Measurements from ENCODE around the gene GNB2.
"Not testable (repeated sequence)": the region's sequence is repeated elsewhere in the genome, so short reads cannot be mapped to it uniquely, and the experiment has no call there.

GNB2 gene

GRCh38 chr7:100723732-100724275 lies 50.3 kb downstream of the GNB2 start:
- H3K79me2 ChIP-seq (ENCODE audit: insufficient read depth, low read length): no peaks in the 10 kb centered on the region
- H3K4me2 ChIP-seq (ENCODE audit: low read length): no peak overlapping the region
- no peak overlapping the region for H2AFZ ChIP-seq (ENCODE audit: low read length)
- H3K27ac ChIP-seq (ENCODE audit: low read depth, low read length, poor library complexity, severe bottlenecking): no peak overlapping the region
- H4K20me1 ChIP-seq (ENCODE audit: insufficient read depth, low read length): no peaks in the 10 kb centered on the region
- TF ChIP-seq CTCF (IDR thresholded peaks at IDR 0.05; ENCODE audit: low read length) (no peak), EZH2 (IDR thresholded peaks at IDR 0.05; ENCODE audit: borderline replicate concordance, low read length) (no peak)
- H3K4me1 ChIP-seq (ENCODE audit: insufficient read depth, low read length, severe bottlenecking): no peaks in the 10 kb centered on the region
- H3K9ac ChIP-seq (ENCODE audit: low read length): no peak overlapping the region
- peaks cover 20% of the 10 kb centered on the region for H3K27me3 ChIP-seq (ENCODE audit: insufficient read depth, low read length)
- H3K9me3 ChIP-seq (ENCODE audit: low read length): no peaks in the 10 kb centered on the region
- no peaks in the 10 kb centered on the region for H3K9me2 ChIP-seq (ENCODE audit: low read depth, low read length)
- H3F3A ChIP-seq (ENCODE audit: insufficient read depth, low read length): no peaks in the 10 kb centered on the region
- no peaks in the 10 kb centered on the region for H3K36me3 ChIP-seq (ENCODE audit: insufficient read depth, low read length)
- H3K4me3 ChIP-seq (ENCODE audit: low read depth, low read length, poor library complexity, severe bottlenecking): no peak overlapping the region

DNA sequence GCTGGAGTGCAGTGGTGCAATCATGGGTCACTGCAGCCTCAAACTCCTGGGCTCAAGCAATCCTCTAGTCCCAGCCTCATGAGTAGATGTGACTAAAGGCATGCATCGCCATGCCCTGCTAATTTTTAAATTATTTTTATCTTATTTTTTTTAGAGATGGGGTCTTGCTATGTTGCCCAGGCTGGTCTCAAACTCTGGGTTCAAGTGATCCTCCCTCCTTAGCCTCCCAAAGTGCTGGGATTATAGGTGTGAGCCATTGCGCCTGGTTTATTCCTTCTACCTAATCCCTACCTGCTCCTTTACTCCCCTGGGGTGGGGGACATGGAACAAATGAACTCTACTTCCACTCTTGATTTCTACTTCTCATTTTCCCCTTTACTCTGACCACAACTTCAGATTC lies 50.8 kb downstream of the GNB2 start:
- H2AFZ ChIP-seq (ENCODE audit: low read length); H3K9me2 ChIP-seq (ENCODE audit: low read depth, low read length); H3K4me3 ChIP-seq (ENCODE audit: low read depth, low read length, poor library complexity, severe bottlenecking); H3K9ac ChIP-seq (ENCODE audit: low read length); H3K36me3 ChIP-seq (ENCODE audit: insufficient read depth, low read length); H3K9me3 ChIP-seq (ENCODE audit: low read length); H3K4me1 ChIP-seq (ENCODE audit: insufficient read depth, low read length, severe bottlenecking); H3K27ac ChIP-seq (ENCODE audit: low read depth, low read length, poor library complexity, severe bottlenecking); H4K20me1 ChIP-seq (ENCODE audit: insufficient read depth, low read length); H3K4me2 ChIP-seq (ENCODE audit: low read length); H3F3A ChIP-seq (ENCODE audit: insufficient read depth, low read length); H3K79me2 ChIP-seq (ENCODE audit: insufficient read depth, low read length): not testable (repeated sequence)
- peaks cover 20% of the 10 kb centered on the region for H3K27me3 ChIP-seq (ENCODE audit: insufficient read depth, low read length)

- no peaks in the 10 kb centered on the region for H3K9me3 ChIP-seq (ENCODE audit: low read length)
- H3K79me2 ChIP-seq (ENCODE audit: insufficient read depth, low read length): no peaks in the 10 kb centered on the region
- no peak overlapping the region for H3K27ac ChIP-seq (ENCODE audit: low read depth, low read length, poor library complexity, severe bottlenecking)
- TF ChIP-seq EZH2 (IDR thresholded peaks at IDR 0.05; ENCODE audit: borderline replicate concordance, low read length): no peak
- no peak for TF ChIP-seq CTCF (IDR thresholded peaks at IDR 0.05; ENCODE audit: low read length)
- H3F3A ChIP-seq (ENCODE audit: insufficient read depth, low read length): no peaks in the 10 kb centered on the region
- H3K4me2 ChIP-seq (ENCODE audit: low read length): no peak overlapping the region
- no peaks in the 10 kb centered on the region for H3K4me1 ChIP-seq (ENCODE audit: insufficient read depth, low read length, severe bottlenecking)
- H4K20me1 ChIP-seq (ENCODE audit: insufficient read depth, low read length): no peaks in the 10 kb centered on the region
- no peaks in the 10 kb centered on the region for H3K36me3 ChIP-seq (ENCODE audit: insufficient read depth, low read length)
- H3K27me3 ChIP-seq (ENCODE audit: insufficient read depth, low read length): peaks cover 15% of the 10 kb centered on the region; the same call in 1 of the 2 replicates
- H3K9ac ChIP-seq (ENCODE audit: low read length): no peak overlapping the region; the same call in 1 of the 2 replicates
- H3K4me3 ChIP-seq (ENCODE audit: low read depth, low read length, poor library complexity, severe bottlenecking): no peak overlapping the region
- no peaks in the 10 kb centered on the region for H3K9me2 ChIP-seq (ENCODE audit: low read depth, low read length)
- H2AFZ ChIP-seq (ENCODE audit: low read length): no peak overlapping the region
Measured at GRCh38 chr7:100726996-100727761, 53.6 kb downstream of the GNB2 start.

DNA sequence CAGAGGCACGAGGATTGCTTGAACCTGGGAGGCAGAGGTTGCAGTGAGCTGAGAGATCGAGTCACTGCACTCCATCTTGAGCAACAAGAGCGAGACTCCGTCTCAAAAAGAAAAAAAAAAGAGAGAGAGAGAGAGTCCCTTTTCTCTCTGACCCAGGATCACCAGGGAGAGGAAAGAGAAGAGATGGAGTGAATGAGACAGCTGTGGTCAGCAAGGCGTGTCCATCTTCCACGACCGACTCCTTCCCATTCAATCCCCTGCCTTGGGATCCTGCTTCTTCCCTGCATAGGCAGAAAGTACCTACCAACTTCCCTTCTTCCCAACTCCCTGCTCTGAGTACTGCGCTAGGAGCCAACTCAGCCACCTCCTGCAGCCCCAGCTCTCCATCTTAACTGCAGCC lies 54.7 kb downstream of the GNB2 start:
- Histone ChIP-seq H3K9ac (ENCODE audit: low read length) (no peak overlapping the region), H3K27ac (ENCODE audit: low read depth, low read length, poor library complexity, severe bottlenecking) (no peak overlapping the region), H3K27me3 (ENCODE audit: insufficient read depth, low read length) (peaks cover 15% of the 10 kb centered on the region; the same call in 1 of the 2 replicates), H3K4me1 (ENCODE audit: insufficient read depth, low read length, severe bottlenecking) (no peaks in the 10 kb centered on the region), H2AFZ (ENCODE audit: low read length) (no peak overlapping the region), H3K79me2 (ENCODE audit: insufficient read depth, low read length) (no peaks in the 10 kb centered on the region), H3K4me2 (ENCODE audit: low read length) (no peak overlapping the region), H3K4me3 (ENCODE audit: low read depth, low read length, poor library complexity, severe bottlenecking) (no peak overlapping the region), H3K9me3 (ENCODE audit: low read length) (no peaks in the 10 kb centered on the region), H4K20me1 (ENCODE audit: insufficient read depth, low read length) (no peaks in the 10 kb centered on the region), H3K36me3 (ENCODE audit: insufficient read depth, low read length) (no peaks in the 10 kb centered on the region), H3K9me2 (ENCODE audit: low read depth, low read length) (no peaks in the 10 kb centered on the region), H3F3A (ENCODE audit: insufficient read depth, low read length) (no peaks in the 10 kb centered on the region)
- TF ChIP-seq EZH2 (IDR thresholded peaks at IDR 0.05; ENCODE audit: borderline replicate concordance, low read length): no peak
- TF ChIP-seq CTCF (IDR thresholded peaks at IDR 0.05; ENCODE audit: low read length): no peak
